Keratinocyte (primary cell): ENCODE data around the gene SSX2.
"Not testable (repeated sequence)": the region's sequence is repeated elsewhere in the genome, so short reads cannot be mapped to it uniquely, and the experiment has no call there.

ENCODE experiments used
- EZH2 ChIP-seq: IDR thresholded peaks from one replicate; pipeline ENCODE4 v1.6.1; 2012; ENCODE audit warnings: inconsistent platforms, mild to moderate bottlenecking, low read length, moderate library complexity
- TF ChIP-seq, protein P1 (sequence below), 3 experiments: IDR thresholded peaks in 1 of 3; conservative IDR thresholded peaks in 1 of 3; optimal IDR thresholded peaks in 1 of 3; 2 replicates in 2 of 3; 3 replicates in 1 of 3; pipeline versions ENCODE3 to v1.5.1; 2011; ENCODE audit warnings: low read length in 3 of 3, mild to moderate bottlenecking in 3 of 3, moderate library complexity in 2 of 3, control low read depth in 1 of 3, inconsistent platforms in 1 of 3; ENCODE audit not compliant: insufficient read depth in 2 of 3; ENCODE audit errors: extremely low read depth in 1 of 3

DNA sequence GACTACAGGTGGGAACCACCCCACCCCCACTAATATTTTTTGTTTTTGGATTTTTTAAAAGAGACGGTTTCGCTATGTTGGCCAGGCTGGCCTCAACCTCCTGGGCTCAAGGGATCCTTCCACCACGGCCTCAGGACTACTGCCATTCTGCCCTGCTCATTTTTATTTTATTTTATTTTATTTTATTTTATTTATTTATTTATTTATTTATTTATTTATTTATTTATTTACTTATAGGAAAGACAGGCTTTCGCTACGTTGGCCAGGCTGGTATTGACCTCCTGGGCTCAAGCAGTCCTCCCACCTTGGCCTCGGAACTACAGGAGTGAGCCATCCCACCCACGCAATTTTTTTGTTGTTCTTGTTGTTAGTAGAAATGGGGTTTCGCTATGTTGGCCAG lies 51.5 kb downstream of the SSX2 start:
- TF ChIP-seq, protein P1, sequence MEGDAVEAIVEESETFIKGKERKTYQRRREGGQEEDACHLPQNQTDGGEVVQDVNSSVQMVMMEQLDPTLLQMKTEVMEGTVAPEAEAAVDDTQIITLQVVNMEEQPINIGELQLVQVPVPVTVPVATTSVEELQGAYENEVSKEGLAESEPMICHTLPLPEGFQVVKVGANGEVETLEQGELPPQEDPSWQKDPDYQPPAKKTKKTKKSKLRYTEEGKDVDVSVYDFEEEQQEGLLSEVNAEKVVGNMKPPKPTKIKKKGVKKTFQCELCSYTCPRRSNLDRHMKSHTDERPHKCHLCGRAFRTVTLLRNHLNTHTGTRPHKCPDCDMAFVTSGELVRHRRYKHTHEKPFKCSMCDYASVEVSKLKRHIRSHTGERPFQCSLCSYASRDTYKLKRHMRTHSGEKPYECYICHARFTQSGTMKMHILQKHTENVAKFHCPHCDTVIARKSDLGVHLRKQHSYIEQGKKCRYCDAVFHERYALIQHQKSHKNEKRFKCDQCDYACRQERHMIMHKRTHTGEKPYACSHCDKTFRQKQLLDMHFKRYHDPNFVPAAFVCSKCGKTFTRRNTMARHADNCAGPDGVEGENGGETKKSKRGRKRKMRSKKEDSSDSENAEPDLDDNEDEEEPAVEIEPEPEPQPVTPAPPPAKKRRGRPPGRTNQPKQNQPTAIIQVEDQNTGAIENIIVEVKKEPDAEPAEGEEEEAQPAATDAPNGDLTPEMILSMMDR (optimal IDR thresholded peaks at IDR 0.05 in 1 of 3, IDR thresholded peaks at IDR 0.05 in 1 of 3, conservative IDR thresholded peaks at IDR 0.05 in 1 of 3; ENCODE audit: extremely low read depth in 1 of 3, insufficient read depth in 2 of 3, low read length in 3 of 3): not testable (repeated sequence)
- not testable (repeated sequence) for TF ChIP-seq EZH2
